ENCODE measurements around the gene HARBI1.

Gene HARBI1

GRCh38 chr11:46643986-46644385 lies 27.0 kb upstream of the HARBI1 start:
- H3K4me3 ChIP-seq (ENCODE audit: low read depth, low read length): no peak overlapping the region
- no peaks in the 10 kb centered on the region for H3K4me1 ChIP-seq (ENCODE audit: control insufficient read depth in 1 of 2, insufficient read depth in 2 of 2, low read length in 2 of 2)
- H3K79me2 ChIP-seq (ENCODE audit: control insufficient read depth, insufficient read depth, low read length, poor library complexity): no peaks in the 10 kb centered on the region
- DNase-seq: peak in 1 of 2 donors; percentile 26
- no peak overlapping the region for H2BK5ac ChIP-seq (ENCODE audit: low read depth, low read length, poor library complexity)
- no peak overlapping the region for H2BK120ac ChIP-seq (ENCODE audit: insufficient read depth, low read length, poor library complexity)
- H3K79me1 ChIP-seq (ENCODE audit: low read length): no peaks in the 10 kb centered on the region
- no peak overlapping the region for H2AK5ac ChIP-seq (ENCODE audit: low read length)
- no peak overlapping the region for H3K18ac ChIP-seq (ENCODE audit: low read length)
- no peak overlapping the region for H3K4ac ChIP-seq (ENCODE audit: low read depth, low read length)
- H3K9ac ChIP-seq (ENCODE audit: low read length): no peak overlapping the region
- H3K9me3 ChIP-seq (ENCODE audit: insufficient read depth, low read depth, low read length): no peaks in the 10 kb centered on the region
- H3K23ac ChIP-seq (ENCODE audit: low read length): no peak overlapping the region
- H3K4me2 ChIP-seq (ENCODE audit: low read length): no peak overlapping the region
- H3K36me3 ChIP-seq (ENCODE audit: control insufficient read depth in 1 of 2, insufficient read depth in 2 of 2, low read length in 2 of 2): peaks cover 14 to 26% of the 10 kb centered on the region in 2 experiments
- no peak overlapping the region for H2BK12ac ChIP-seq (ENCODE audit: low read length)
- H3K27ac ChIP-seq (ENCODE audit: low read depth, low read length): no peak overlapping the region
- no peak overlapping the region for H3K14ac ChIP-seq (ENCODE audit: low read length)
- H2AFZ ChIP-seq (ENCODE audit: insufficient read depth, low read length, poor library complexity): no peak overlapping the region
- no peak overlapping the region for H4K8ac ChIP-seq (ENCODE audit: low read depth, low read length)
- no peak overlapping the region for H4K12ac ChIP-seq (ENCODE audit: low read depth, low read length)
- no peak overlapping the region for H4K91ac ChIP-seq (ENCODE audit: low read depth, low read length)
- no peaks in the 10 kb centered on the region for H3K27me3 ChIP-seq (ENCODE audit: insufficient read depth, low read length)

- Histone ChIP-seq H3K9me3 (ENCODE audit: insufficient read depth, low read depth, low read length) (no peaks in the 10 kb centered on the region), H4K12ac (ENCODE audit: low read depth, low read length) (no peak overlapping the region), H3K4ac (ENCODE audit: low read depth, low read length) (no peak overlapping the region), H3K4me1 (ENCODE audit: control insufficient read depth in 1 of 2, insufficient read depth in 2 of 2, low read length in 2 of 2) (no peaks in the 10 kb centered on the region), H3K4me2 (ENCODE audit: low read length) (no peak overlapping the region), H3K18ac (ENCODE audit: low read length) (no peak overlapping the region), H3K23ac (ENCODE audit: low read length) (no peak overlapping the region), H2AFZ (ENCODE audit: insufficient read depth, low read length, poor library complexity) (no peak overlapping the region), H3K36me3 (ENCODE audit: control insufficient read depth in 1 of 2, insufficient read depth in 2 of 2, low read length in 2 of 2) (peaks cover 14 to 26% of the 10 kb centered on the region in 2 experiments), H4K8ac (ENCODE audit: low read depth, low read length) (no peak overlapping the region), H2AK5ac (ENCODE audit: low read length) (no peak overlapping the region), H2BK12ac (ENCODE audit: low read length) (no peak overlapping the region), H3K79me2 (ENCODE audit: control insufficient read depth, insufficient read depth, low read length, poor library complexity) (no peaks in the 10 kb centered on the region), H3K14ac (ENCODE audit: low read length) (no peak overlapping the region), H3K9ac (ENCODE audit: low read length) (no peak overlapping the region), H2BK120ac (ENCODE audit: insufficient read depth, low read length, poor library complexity) (no peak overlapping the region), H3K27ac (ENCODE audit: low read depth, low read length) (no peak overlapping the region), H4K91ac (ENCODE audit: low read depth, low read length) (no peak overlapping the region), H2BK5ac (ENCODE audit: low read depth, low read length, poor library complexity) (no peak overlapping the region), H3K4me3 (ENCODE audit: low read depth, low read length) (no peak overlapping the region), H3K79me1 (ENCODE audit: low read length) (no peaks in the 10 kb centered on the region), H3K27me3 (ENCODE audit: insufficient read depth, low read length) (no peaks in the 10 kb centered on the region)
- no peak for DNase-seq
- WGBS (ENCODE audit: extremely low coverage, insufficient coverage, insufficient read length): no CpG with 5 or more reads among the region's 3 CpGs
These were observed 26.5 kb upstream of the HARBI1 start for GRCh38 chr11:46643531-46643930.

GRCh38 chr11:46642627-46643335 lies 25.8 kb upstream of the HARBI1 start:
- Histone ChIP-seq H3K9ac (ENCODE audit: low read length) (no peak overlapping the region), H2AK5ac (ENCODE audit: low read length) (no peak overlapping the region), H2BK5ac (ENCODE audit: low read depth, low read length, poor library complexity) (no peak overlapping the region), H3K9me3 (ENCODE audit: insufficient read depth, low read depth, low read length) (no peaks in the 10 kb centered on the region), H3K27me3 (ENCODE audit: insufficient read depth, low read length) (no peaks in the 10 kb centered on the region), H3K4me1 (ENCODE audit: control insufficient read depth in 1 of 2, insufficient read depth in 2 of 2, low read length in 2 of 2) (no peaks in the 10 kb centered on the region), H2BK120ac (ENCODE audit: insufficient read depth, low read length, poor library complexity) (no peak overlapping the region), H3K79me1 (ENCODE audit: low read length) (no peaks in the 10 kb centered on the region), H3K4ac (ENCODE audit: low read depth, low read length) (no peak overlapping the region), H4K91ac (ENCODE audit: low read depth, low read length) (no peak overlapping the region), H3K23ac (ENCODE audit: low read length) (no peak overlapping the region), H3K4me2 (ENCODE audit: low read length) (no peak overlapping the region), H3K18ac (ENCODE audit: low read length) (no peak overlapping the region), H2BK12ac (ENCODE audit: low read length) (no peak overlapping the region), H3K79me2 (ENCODE audit: control insufficient read depth, insufficient read depth, low read length, poor library complexity) (no peaks in the 10 kb centered on the region), H4K8ac (ENCODE audit: low read depth, low read length) (no peak overlapping the region), H3K36me3 (ENCODE audit: control insufficient read depth in 1 of 2, insufficient read depth in 2 of 2, low read length in 2 of 2) (peaks cover 11 to 24% of the 10 kb centered on the region in 2 experiments), H4K12ac (ENCODE audit: low read depth, low read length) (no peak overlapping the region), H3K27ac (ENCODE audit: low read depth, low read length) (no peak overlapping the region), H3K14ac (ENCODE audit: low read length) (no peak overlapping the region), H2AFZ (ENCODE audit: insufficient read depth, low read length, poor library complexity) (no peak overlapping the region), H3K4me3 (ENCODE audit: low read depth, low read length) (no peak overlapping the region)
- WGBS (ENCODE audit: extremely low coverage, insufficient coverage, insufficient read length): no CpG with 5 or more reads among the region's 8 CpGs
- no peak for DNase-seq

- no peak overlapping the region for H4K8ac ChIP-seq (ENCODE audit: low read depth, low read length)
- no peaks in the 10 kb centered on the region for H3K79me2 ChIP-seq (ENCODE audit: control insufficient read depth, insufficient read depth, low read length, poor library complexity)
- no CpG with 5 or more reads among the region's 3 CpGs for WGBS (ENCODE audit: extremely low coverage, insufficient coverage, insufficient read length)
- H3K9ac ChIP-seq (ENCODE audit: low read length): no peak overlapping the region
- no peak overlapping the region for H2AFZ ChIP-seq (ENCODE audit: insufficient read depth, low read length, poor library complexity)
- no peak overlapping the region for H2BK120ac ChIP-seq (ENCODE audit: insufficient read depth, low read length, poor library complexity)
- peaks cover 6 to 18% of the 10 kb centered on the region in 2 experiments for H3K36me3 ChIP-seq (ENCODE audit: control insufficient read depth in 1 of 2, insufficient read depth in 2 of 2, low read length in 2 of 2)
- H2BK5ac ChIP-seq (ENCODE audit: low read depth, low read length, poor library complexity): no peak overlapping the region
- H3K9me3 ChIP-seq (ENCODE audit: insufficient read depth, low read depth, low read length): no peaks in the 10 kb centered on the region
- no peak overlapping the region for H3K18ac ChIP-seq (ENCODE audit: low read length)
- no peak for DNase-seq
- no peak overlapping the region for H2BK12ac ChIP-seq (ENCODE audit: low read length)
- no peak overlapping the region for H4K12ac ChIP-seq (ENCODE audit: low read depth, low read length)
- no peak overlapping the region for H3K27ac ChIP-seq (ENCODE audit: low read depth, low read length)
- no peak overlapping the region for H2AK5ac ChIP-seq (ENCODE audit: low read length)
- H4K91ac ChIP-seq (ENCODE audit: low read depth, low read length): no peak overlapping the region
- H3K4ac ChIP-seq (ENCODE audit: low read depth, low read length): no peak overlapping the region
- H3K79me1 ChIP-seq (ENCODE audit: low read length): no peaks in the 10 kb centered on the region
- H3K14ac ChIP-seq (ENCODE audit: low read length): no peak overlapping the region
- H3K4me3 ChIP-seq (ENCODE audit: low read depth, low read length): no peak overlapping the region
- H3K27me3 ChIP-seq (ENCODE audit: insufficient read depth, low read length): no peaks in the 10 kb centered on the region
- no peak overlapping the region for H3K23ac ChIP-seq (ENCODE audit: low read length)
- no peak overlapping the region for H3K4me2 ChIP-seq (ENCODE audit: low read length)
- H3K4me1 ChIP-seq (ENCODE audit: control insufficient read depth in 1 of 2, insufficient read depth in 2 of 2, low read length in 2 of 2): no peaks in the 10 kb centered on the region
These were observed 24.6 kb upstream of the HARBI1 start for GRCh38 chr11:46641639-46642038.
